OCI-LY7 (cell line): Measurements from ENCODE around the gene RASIP1. TPM values are rescaled to one million over a fixed set of nuclear protein-coding genes. Genes with fewer than 3 reads are reported as not detected.

ENCODE experiments used
- BruUV-seq: library from RNA; stranded (reverse); fragments of 400-500 nt; replicated peaks from 2 replicates; lab custom pipeline; 2021; lab: Mats Ljungman, UMichigan
- CTCF ChIA-PET: fragments of 300-600 bp; sonication (Branson Sonifier 250); formaldehyde crosslinking; loops from one replicate; lab custom pipeline; 2022; ENCODE audit warnings: antibody characterized with exemption; ENCODE audit not compliant: unreplicated experiment; lab: Charles Lee
- POLR2A ChIA-PET: fragments of 300-600 bp; sonication (Branson Sonifier 250); formaldehyde crosslinking; loops from one replicate; lab custom pipeline; 2022; ENCODE audit warnings: antibody characterized with exemption; lab: Charles Lee
- DNase-seq: peaks from one replicate; pipeline ENCODE4 v3.0.0-alpha.2; 2015; ENCODE audit warnings: low spot score
- H2AFZ ChIP-seq: fragments of 200-600 bp; sonication (generic), shearing (Covaris generic); 2 replicates; pipeline ENCODE4 v1.6.1; 2014; ENCODE audit warnings: mild to moderate bottlenecking, antibody characterized with exemption, low read length, moderate library complexity
- H3K27ac ChIP-seq: fragments of 200-600 bp; sonication (generic); 2 replicates; pipeline ENCODE4 v1.5.1; 2014; ENCODE audit warnings: mixed run types, low read depth, mild to moderate bottlenecking, moderate library complexity, low read length, inconsistent platforms; ENCODE audit not compliant: poor library complexity, severe bottlenecking
- H3K36me3 ChIP-seq: fragments of 200-600 bp; sonication (generic); 2 replicates; pipeline ENCODE4 v1.6.1; 2014; ENCODE audit warnings: mild to moderate bottlenecking, antibody characterized with exemption, low read length, moderate library complexity, mixed read lengths; ENCODE audit not compliant: insufficient read depth
- H3K4me1 ChIP-seq: fragments of 200-600 bp; sonication (generic); 2 replicates; pipeline ENCODE4 v1.5.1; 2014; ENCODE audit warnings: mild to moderate bottlenecking, low read length; ENCODE audit not compliant: insufficient read depth, poor library complexity, severe bottlenecking
- H3K4me2 ChIP-seq: fragments of 200-600 bp; sonication (generic); 2 replicates; pipeline ENCODE4 v1.6.1; 2014; ENCODE audit warnings: mild to moderate bottlenecking, low read length
- H3K4me3 ChIP-seq: fragments of 200-600 bp; sonication (generic); 2 replicates; pipeline ENCODE4 v1.5.1; 2014; ENCODE audit warnings: mild to moderate bottlenecking, low read depth, low read length; ENCODE audit not compliant: poor library complexity, severe bottlenecking
- H3K79me2 ChIP-seq: fragments of 200-600 bp; sonication (generic); 2 replicates; pipeline ENCODE4 v1.6.1; 2016; ENCODE audit warnings: low read depth, mild to moderate bottlenecking, low read length, moderate library complexity, mixed read lengths; ENCODE audit not compliant: insufficient read depth
- H3K9me2 ChIP-seq: fragments of 200-600 bp; sonication (generic); 2 replicates; pipeline ENCODE4 v1.6.1; 2016; ENCODE audit warnings: mild to moderate bottlenecking, low read length, mixed read lengths; ENCODE audit not compliant: insufficient read depth
- H3K9me3 ChIP-seq: fragments of 200-600 bp; sonication (generic); 2 replicates; pipeline ENCODE4 v1.6.1; 2014; ENCODE audit warnings: mild to moderate bottlenecking, mixed run types, low read length, mixed read lengths
- H4K20me1 ChIP-seq: fragments of 200-600 bp; sonication (generic); 2 replicates; pipeline ENCODE4 v1.6.1; 2014; ENCODE audit warnings: mild to moderate bottlenecking, antibody characterized with exemption, low read length, moderate library complexity, mixed read lengths; ENCODE audit not compliant: insufficient read depth
- EZH2phosphoT487 ChIP-seq: fragments of 200-600 bp; sonication (generic); IDR thresholded peaks from 2 replicates; pipeline ENCODE4 v1.6.1; 2018; ENCODE audit warnings: low read depth, borderline replicate concordance, mild to moderate bottlenecking, mixed run types, antibody characterized with exemption, low read length, moderate library complexity, mixed read lengths
- intact Hi-C: fragments of 100-400 bp; cut with micrococcal nuclease; formaldehyde crosslinking; loops from one replicate; pipeline ENCODE4 v1.10.0; 2022; ENCODE audit not compliant: unreplicated experiment
- total RNA-seq, 2 experiments: library from RNA; depleted of rRNA in 1 of 2; stranded (reverse); fragments of >200 nt in 1 of 2; shearing (Covaris generic) in 1 of 2; gene quantifications; 2 replicates each; pipeline ENCODE4 v1.2.3, GENCODE V29; 2014 to 2022
- TF ChIP-seq, protein P1 (sequence below): fragments of 200-600 bp; sonication (generic); conservative IDR thresholded peaks from 2 replicates; pipeline ENCODE4 v1.5.1; 2014; ENCODE audit warnings: mild to moderate bottlenecking, antibody characterized with exemption, low read length, moderate library complexity, mixed read lengths

The RASIP1 gene
- total RNA-seq, 2 experiments from 2014 or later: 0.09 to 0.36 TPM

- Histone ChIP-seq H3K4me1 (peaks cover 18% of the 10 kb centered on the region), H3K9me2 (no peaks in the 10 kb centered on the region), H2AFZ (no peak overlapping the region), H3K36me3 (no peaks in the 10 kb centered on the region), H3K4me2 (no peak overlapping the region), H3K9me3 (no peaks in the 10 kb centered on the region), H4K20me1 (no peaks in the 10 kb centered on the region), H3K27ac (no peak overlapping the region), H3K4me3 (no peak overlapping the region), H3K79me2 (no peaks in the 10 kb centered on the region)
- TF ChIP-seq EZH2phosphoT487: no peak
- TF ChIP-seq, protein P1, sequence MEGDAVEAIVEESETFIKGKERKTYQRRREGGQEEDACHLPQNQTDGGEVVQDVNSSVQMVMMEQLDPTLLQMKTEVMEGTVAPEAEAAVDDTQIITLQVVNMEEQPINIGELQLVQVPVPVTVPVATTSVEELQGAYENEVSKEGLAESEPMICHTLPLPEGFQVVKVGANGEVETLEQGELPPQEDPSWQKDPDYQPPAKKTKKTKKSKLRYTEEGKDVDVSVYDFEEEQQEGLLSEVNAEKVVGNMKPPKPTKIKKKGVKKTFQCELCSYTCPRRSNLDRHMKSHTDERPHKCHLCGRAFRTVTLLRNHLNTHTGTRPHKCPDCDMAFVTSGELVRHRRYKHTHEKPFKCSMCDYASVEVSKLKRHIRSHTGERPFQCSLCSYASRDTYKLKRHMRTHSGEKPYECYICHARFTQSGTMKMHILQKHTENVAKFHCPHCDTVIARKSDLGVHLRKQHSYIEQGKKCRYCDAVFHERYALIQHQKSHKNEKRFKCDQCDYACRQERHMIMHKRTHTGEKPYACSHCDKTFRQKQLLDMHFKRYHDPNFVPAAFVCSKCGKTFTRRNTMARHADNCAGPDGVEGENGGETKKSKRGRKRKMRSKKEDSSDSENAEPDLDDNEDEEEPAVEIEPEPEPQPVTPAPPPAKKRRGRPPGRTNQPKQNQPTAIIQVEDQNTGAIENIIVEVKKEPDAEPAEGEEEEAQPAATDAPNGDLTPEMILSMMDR: no peak
- intact Hi-C loops: no loop called here
- POLR2A ChIA-PET: no interaction called here
- peak; percentile 77 for DNase-seq
- BruUV-seq: no TSS peak
- CTCF ChIA-PET: interaction anchor here (0.6 kb wide), 1 partner anchor 232 kb away, joined by 4 read pairs; no protein-coding TSS in a partner anchor
Measured at GRCh38 chr19:48745208-48745995, 5.0 kb upstream of the RASIP1 start.

DNA sequence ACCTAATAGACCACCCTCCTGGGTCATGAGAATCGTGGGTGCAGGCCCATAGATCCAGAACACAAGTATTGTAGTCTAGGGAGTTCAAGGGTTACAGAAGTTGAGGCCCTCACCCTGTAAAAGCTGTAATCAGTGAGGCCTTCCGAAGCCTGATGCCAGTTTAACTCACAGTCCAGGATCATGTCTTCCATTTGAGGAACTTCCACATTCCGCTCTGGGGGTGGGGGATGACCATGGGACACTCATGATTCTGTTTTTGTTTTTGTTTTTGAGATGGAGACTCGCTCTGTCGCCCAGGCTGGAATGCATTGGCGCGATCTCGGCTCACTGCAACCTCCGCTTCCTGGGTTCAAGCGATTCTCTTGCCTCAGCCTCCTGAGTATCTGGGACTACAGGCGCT, 1.7 kb upstream of the RASIP1 start:
- Histone ChIP-seq H3K27ac (no peak overlapping the region), H3K36me3 (no peaks in the 10 kb centered on the region), H3K9me3 (no peaks in the 10 kb centered on the region), H4K20me1 (no peaks in the 10 kb centered on the region), H3K9me2 (no peaks in the 10 kb centered on the region), H3K79me2 (no peaks in the 10 kb centered on the region), H3K4me3 (no peak overlapping the region), H3K4me2 (peak overlapping the region; percentile 42; the same call in 1 of the 2 replicates), H2AFZ (peak overlapping the region; percentile 55; the same call in 1 of the 2 replicates), H3K4me1 (peaks cover 24% of the 10 kb centered on the region)
- POLR2A ChIA-PET: no interaction called here
- no peak for DNase-seq
- CTCF ChIA-PET: no interaction called here
- BruUV-seq: no TSS peak
- intact Hi-C loops: no loop called here
- TF ChIP-seq, protein P1: no peak
- no peak for TF ChIP-seq EZH2phosphoT487
